NK-92 (cell line): ENCODE data around the gene ITGA11.

Experiments
- DNase-seq: peaks from one replicate; lab custom pipeline; 2025; ENCODE audit not compliant: unreplicated experiment; lab: John Stamatoyannopoulos, UW

The ITGA11 gene

GRCh38 chr15:68298882-68299381, 133.0 kb downstream of the ITGA11 start:
- DNase-seq = no peak

DNA sequence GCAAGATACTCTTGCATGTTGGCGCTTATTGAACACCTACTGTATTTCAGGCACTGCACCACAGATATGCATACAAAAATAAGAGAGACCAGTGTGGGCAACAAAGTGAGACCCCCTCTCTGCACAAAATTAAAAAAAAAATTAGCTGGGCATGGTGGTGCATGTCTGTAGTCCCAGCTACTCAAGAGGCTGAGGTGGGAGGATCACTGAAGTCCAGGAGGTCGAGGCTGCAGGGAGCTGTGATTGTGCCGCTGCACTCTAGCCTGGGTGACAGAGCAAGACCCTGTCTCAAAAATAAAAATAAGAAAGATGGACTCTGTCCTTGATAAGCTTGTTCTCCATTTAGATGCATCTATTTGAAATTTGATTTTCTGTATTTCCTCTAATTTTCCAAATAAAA, 133.6 kb downstream of the ITGA11 start:
- no peak for DNase-seq

DNA sequence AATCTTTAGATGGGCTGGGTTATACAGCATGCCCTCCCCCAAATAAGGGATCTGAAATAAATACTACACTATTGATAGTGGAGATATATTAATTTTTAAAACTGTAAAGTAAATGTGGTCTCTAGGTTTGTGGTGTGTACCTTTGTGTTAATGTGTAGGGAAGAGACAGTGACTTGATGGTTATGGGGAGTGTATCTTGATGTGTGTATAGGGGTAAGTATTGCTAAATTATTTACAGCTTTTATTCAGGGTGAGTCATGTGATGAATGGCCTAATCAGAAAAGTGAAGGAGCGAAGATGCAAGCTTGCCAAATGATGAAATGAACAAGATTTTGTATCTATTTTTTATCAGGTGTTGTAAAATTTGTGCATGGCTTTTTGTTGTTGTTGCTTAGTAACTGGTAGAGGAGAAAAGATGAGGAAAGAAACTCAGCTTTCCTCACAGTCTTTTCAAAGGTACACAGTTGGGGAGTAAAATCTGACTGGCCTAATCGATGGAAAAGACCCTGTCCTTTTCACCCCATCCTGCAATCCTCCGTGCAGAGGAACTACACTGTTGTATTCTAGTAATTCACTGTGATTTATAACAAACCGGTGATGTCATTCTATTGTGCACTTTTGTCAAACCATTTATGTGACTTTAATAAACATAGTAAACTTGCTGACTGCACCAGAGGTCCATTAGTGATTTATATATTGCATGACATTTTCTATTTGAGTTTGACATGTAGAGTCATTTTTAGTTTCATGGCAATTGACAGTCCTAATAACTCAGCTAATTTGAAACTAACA, 136.8 kb downstream of the ITGA11 start:
- no peak for DNase-seq

- DNase-seq = no peak
Measured at GRCh38 chr15:68292967-68293366, 139.0 kb downstream of the ITGA11 start.

DNA sequence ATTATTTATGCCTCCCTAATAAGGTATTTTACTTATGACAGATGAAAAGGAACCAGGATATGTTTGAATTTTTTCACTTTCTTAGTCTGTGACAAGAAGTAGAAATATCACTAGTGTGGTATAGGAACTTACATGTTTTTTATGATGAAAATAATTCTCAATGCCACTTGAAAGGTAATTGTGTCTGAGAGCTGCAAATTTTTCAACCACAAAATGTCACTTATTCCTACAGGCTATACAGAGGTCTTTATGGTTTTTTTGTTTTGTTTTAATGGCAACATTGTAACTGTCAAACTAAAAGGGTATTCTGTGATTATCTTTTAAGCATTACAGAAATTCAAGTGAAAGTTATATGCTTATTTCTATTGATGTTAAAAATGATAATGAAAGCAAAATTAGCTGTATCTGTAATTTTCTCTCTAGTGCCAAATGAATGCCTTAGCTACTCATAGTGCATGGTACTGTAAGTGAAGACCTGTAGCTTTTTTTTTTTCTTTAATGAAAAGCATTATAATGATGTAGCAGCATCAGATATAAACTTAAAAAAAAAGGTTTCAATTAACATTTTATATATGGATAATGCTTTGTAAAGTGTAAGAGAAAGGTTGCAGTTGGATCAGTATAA, 139.7 kb downstream of the ITGA11 start:
- DNase-seq = no peak

- no peak for DNase-seq
Measured at GRCh38 chr15:68290715-68291114, 141.2 kb downstream of the ITGA11 start.

GRCh38 chr15:68289621-68290352, 142.2 kb downstream of the ITGA11 start:
- DNase-seq = no peak

DNA sequence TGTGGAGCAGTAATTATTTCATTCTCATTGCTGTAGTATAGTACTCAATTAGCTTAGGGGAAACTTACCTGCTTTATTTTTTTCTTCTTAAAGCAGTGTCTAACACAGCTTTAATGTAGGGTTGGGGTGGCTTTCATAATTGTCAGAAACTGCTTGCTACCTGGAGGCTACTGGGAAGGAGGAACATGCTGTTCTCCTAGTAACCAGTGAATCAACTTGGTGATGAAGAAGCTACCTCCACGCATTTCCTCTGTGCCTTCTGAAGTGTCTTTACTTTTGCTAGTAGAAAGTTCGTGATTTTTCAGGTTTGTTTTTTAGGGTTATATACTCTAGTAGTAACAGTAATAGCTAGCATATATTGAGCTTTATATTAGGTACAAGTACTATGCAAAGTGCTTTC, 142.9 kb downstream of the ITGA11 start:
- DNase-seq = no peak

GRCh38 chr15:68286256-68286655, 145.7 kb downstream of the ITGA11 start:
- DNase-seq = no peak

DNA sequence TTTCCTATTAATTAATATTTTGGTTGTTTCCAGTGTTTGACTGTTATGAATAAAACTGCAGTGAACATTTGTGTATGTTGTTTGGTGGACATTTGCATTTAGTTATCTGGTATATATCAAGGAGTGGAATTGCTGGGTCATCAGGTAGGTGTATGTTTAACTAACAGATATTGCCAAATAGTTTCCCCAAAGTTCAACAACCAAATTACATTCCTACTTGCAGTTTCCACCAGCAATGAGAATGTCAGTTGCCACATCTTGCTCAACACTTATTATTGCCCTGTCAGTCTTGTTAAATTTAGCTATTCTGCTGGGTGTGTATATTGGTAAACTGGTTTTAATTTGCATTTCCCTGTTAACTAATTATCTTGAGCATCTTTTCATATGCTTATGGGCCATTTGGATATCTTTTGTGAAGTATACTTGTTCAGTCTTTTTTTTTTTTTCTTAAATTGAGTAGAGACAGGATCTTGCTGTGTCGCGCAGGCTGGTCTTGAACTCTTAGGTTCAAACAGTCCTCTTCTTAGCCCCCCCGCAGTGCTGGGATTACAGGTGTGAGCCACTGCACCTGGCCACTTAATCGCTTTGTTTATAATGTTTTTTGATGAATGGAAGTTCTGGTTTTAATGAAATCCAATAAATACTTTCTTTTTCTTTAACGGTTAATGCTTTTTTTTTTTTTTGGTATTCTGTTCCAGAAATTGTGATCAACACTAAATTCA, 146.5 kb downstream of the ITGA11 start:
- DNase-seq = no peak

DNA sequence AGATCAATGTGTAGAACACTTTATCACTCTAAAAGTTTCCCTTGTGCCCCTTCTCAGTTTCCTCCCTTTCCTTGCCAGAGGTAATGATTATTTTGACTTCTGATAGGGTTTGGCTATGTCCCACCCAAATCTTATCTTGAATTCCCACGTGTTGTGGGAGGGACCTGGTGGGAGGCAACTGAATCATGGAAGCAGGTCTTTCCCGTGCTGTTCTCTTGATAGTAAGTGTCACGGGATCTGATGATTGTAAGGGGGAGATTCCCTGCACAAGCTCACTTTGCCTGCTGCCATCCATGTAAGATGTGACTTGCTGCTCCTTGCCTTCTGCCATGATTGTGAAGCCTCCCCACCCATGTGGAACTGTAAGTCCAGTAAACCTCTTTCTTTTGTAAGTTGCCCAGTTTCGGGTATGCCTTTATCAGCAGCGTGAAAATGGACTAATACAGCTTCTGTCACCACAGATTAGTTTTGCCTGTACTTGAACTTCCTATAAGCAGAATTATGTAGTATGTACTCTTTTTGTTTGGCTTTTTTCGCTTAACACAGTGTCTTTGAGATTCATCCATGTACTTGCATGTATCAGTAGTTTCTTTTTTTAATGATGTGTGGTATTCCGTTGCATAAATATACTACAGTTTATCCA, 147.2 kb downstream of the ITGA11 start:
- DNase-seq = no peak

DNA sequence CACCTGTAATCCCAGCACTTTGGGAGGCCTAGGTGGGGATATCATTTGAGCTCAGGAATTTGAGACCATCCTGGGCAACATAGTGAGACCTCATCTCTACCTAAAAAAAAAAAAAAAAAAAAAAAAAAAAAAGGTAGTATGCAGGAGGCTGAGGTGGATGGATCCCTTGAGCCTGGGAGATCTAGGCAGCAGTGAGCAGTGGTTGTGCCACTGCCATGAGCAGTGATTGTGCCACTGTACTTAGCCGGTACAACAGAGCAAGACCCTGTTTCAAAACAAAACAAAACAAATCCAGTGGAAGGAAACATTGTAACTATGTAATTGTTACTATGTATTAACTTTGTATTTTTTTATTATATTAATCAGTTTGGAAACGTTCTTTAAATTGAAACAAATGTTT, 148.6 kb downstream of the ITGA11 start:
- no peak for DNase-seq

DNA sequence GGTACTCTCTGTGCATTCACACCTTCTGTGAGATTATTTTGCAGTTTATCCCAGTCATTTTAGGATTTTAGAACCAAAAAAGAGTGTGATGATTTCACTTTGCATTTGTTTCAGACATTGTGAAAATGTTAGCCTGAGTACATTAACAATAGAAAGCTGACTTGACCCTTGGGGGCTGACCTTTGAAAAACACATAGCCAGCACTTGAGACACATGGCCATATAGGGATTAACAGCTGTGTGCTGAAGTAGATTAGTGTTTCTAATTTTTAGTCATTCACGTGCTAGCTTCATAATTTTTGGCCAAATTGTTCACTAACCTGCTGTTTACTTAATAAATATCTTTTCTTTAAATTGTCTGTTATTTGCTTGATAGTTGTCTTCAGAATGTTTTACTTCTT, 151.0 kb downstream of the ITGA11 start:
- DNase-seq = no peak

DNA sequence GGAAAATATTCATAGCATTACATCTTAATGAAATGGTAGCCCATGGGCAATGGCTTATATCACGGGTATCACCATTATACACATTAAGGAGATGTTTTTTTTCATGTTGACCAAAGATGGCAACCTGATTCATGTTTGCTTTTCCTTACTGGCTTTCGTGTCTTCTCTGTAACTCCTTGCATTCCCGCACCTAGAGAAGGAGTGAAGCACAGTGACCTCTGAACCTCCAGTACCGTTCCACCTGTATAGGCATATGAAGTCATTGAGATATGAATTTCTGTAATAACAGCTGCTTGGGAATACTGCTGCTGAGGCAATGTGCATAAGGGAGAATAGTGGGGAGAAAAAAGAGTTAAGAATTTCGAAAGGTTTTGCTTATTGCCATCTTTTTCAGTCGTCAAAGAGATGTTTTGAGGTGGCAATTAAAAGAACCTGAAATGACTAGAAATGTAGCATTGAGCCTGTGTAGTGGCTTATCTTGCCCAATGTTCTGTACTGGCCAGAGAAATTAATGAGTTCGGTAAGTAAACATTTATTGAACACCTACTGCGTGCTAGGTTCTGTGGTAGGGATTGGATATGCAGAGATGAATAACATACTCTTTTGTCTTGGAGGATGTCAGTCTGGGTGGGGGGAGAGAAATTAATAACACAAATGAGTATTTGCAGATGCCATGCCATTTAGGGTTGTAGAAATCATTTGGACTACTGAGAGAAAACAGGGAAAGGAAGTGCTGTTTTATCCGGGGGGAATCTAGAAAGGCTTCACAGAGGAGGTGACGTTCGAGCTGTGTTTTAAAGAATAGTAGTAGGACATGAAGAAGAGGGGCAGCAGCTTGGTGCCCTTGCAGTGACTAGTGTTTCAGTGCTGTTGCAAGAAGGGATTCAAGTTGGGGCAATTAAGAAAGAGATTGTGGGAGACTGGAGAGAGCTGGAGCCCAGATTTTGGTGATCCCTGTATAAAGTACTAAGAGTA, 151.9 kb downstream of the ITGA11 start:
- no peak for DNase-seq

GRCh38 chr15:68278595-68279405, 153.2 kb downstream of the ITGA11 start:
- DNase-seq = no peak

- DNase-seq = no peak
Measured at GRCh38 chr15:68278345-68278594, 153.7 kb downstream of the ITGA11 start.

DNA sequence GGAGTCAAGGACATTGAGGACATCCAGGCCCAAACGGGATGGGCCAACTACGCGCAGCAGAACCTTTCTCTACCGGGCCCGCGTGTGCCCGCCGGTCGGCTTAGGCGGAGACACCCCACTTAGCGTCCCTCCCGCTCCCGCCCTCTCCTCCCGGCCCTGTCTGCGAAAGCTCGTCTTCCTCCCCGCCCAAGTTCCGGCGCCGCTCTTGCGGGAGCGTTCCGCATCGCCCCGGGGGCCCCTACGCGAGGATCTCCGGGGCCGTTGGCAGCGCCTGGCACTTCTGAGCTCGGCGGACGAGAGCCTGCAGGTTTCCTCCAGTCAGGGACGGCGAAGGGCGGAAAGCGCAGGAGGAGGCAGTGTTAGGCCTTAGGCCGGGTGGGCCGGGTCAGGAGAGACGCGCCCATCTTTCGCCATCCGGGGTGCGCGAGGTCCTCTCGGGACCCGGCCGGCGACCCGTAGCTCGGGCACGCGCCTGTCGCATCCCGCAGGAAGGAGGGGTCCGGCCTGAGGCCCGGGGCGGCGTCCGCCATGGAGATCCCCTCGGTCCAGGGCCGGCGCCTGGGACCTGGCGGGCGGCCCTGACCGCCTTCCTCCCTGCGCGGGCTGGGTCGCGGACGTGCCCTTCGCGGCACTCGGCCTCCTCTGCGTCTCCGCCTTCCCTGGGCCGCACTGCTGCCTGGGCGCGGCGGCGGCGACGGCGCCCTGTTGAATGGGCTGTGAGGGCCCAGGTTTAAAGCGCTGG, 154.2 kb downstream of the ITGA11 start, which contains the start of gene FEM1B:
TSS of gene FEM1B (plus strand) at position 143 of the 742 bp plus-strand sequence. CDS start 673 bp downstream, outside the sequence.
- peak; percentile 27 for DNase-seq

DNA sequence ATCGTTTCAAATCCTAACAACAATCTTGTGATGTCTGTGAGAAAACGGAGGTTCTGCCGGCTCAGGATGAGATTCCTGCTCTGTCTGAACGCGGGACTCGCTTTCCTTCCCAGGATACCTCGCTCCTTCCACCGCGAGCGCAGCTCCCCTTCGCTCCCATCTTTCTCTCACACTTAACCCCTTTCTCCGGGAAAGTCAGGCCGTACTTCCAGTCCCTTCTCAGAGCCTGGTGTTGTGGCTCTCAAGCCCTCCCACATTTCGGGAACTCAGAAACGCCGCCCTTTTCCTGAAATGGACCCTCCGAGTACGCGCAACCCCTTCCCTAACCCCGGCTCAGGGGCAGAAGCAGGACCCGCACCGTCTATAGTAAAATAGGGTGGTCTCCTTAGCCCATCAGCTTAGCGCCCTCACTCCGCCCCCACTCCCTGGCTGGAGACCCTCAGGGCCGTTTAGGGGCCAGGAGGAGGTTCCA, 154.8 kb downstream of the ITGA11 start:
- no peak for DNase-seq
